CD4-positive, alpha-beta T cell treated with Interleukin-15 for 1 hour (primary cell): ENCODE measurements around the gene ADRA1B.
"Not testable (repeated sequence)": the region's sequence is repeated elsewhere in the genome, so short reads cannot be mapped to it uniquely, and the experiment has no call there.

Experiments
- DNase-seq: peaks from one replicate; pipeline ENCODE4 v3.0.0-alpha.2; 2020

ADRA1B gene

GRCh38 chr5:159971931-159972461 lies 55.7 kb downstream of the ADRA1B start:
- DNase-seq, result no peak

- DNase-seq, result no peak
Observed at GRCh38 chr5:159972538-159973362, 56.5 kb downstream of the ADRA1B start.

GRCh38 chr5:159975462-159976019 lies 59.3 kb downstream of the ADRA1B start:
- DNase-seq, result no peak

GRCh38 chr5:159976921-159977320 lies 60.6 kb downstream of the ADRA1B start:
- no peak for DNase-seq

GRCh38 chr5:159978358-159978757 lies 62.1 kb downstream of the ADRA1B start:
- DNase-seq, result no peak

- DNase-seq, result no peak
Observed at GRCh38 chr5:159982421-159983173, 66.3 kb downstream of the ADRA1B start.

- DNase-seq, result peak; percentile 75
Observed at GRCh38 chr5:159987031-159987674, 70.9 kb downstream of the ADRA1B start.

GRCh38 chr5:159990506-159990905 lies 74.2 kb downstream of the ADRA1B start:
- no peak for DNase-seq

- no peak for DNase-seq
Observed at GRCh38 chr5:159992566-159992965, 76.3 kb downstream of the ADRA1B start.

GRCh38 chr5:159993194-159993593 lies 76.9 kb downstream of the ADRA1B start:
- no peak for DNase-seq

- no peak for DNase-seq
Observed at GRCh38 chr5:159995907-159996306, 79.6 kb downstream of the ADRA1B start.

GRCh38 chr5:160001457-160001856 lies 85.2 kb downstream of the ADRA1B start:
- DNase-seq, result no peak

- DNase-seq, result no peak
Observed at GRCh38 chr5:160007514-160007913, 91.2 kb downstream of the ADRA1B start.

GRCh38 chr5:160008529-160008876 lies 92.2 kb downstream of the ADRA1B start:
- DNase-seq, result not testable (repeated sequence)

GRCh38 chr5:160008877-160009590 lies 92.8 kb downstream of the ADRA1B start, which contains the start of gene TTC1:
TSS of gene TTC1 (plus strand) at chr5:160009139. CDS start at chr5:160010529, 1,390 bp downstream.
- peak; percentile 95 for DNase-seq

- DNase-seq, result no peak
Observed at GRCh38 chr5:160009591-160009989, 93.3 kb downstream of the ADRA1B start.

- DNase-seq, result no peak
Observed at GRCh38 chr5:160011471-160011870, 95.2 kb downstream of the ADRA1B start.

- not testable (repeated sequence) for DNase-seq
Observed at GRCh38 chr5:160014197-160014596, 97.9 kb downstream of the ADRA1B start.

GRCh38 chr5:160018945-160019625 lies 102.8 kb downstream of the ADRA1B start:
- DNase-seq, result no peak

- DNase-seq, result no peak
Observed at GRCh38 chr5:160020266-160020770, 104.0 kb downstream of the ADRA1B start.

GRCh38 chr5:160020964-160021363 lies 104.7 kb downstream of the ADRA1B start:
- DNase-seq, result no peak
